ENCODE data around the gene HSD17B14. TPM values are rescaled to one million over a fixed set of nuclear protein-coding genes. Genes with fewer than 3 reads are reported as not detected.

HSD17B14 gene
- total RNA-seq, 4 donors from 2014 or later = 3.5 to 15.1 (median 5.4) TPM

- WGBS, 2 donors (ENCODE audit: low coverage in 1 of 2) = 26% methylated on average over 17 of the region's 17 CpGs; no CpG with 5 or more reads in 1 of the 2 donors
- DNase-seq = peak; percentile 45
- TF ChIP-seq EP300 (IDR thresholded peaks at IDR 0.05; ENCODE audit: low read depth) = no peak
- TF ChIP-seq CTCF (IDR thresholded peaks at IDR 0.05) = peak in 1 of 5 experiments; percentile 17
- no peak for TF ChIP-seq POLR2A (IDR thresholded peaks at IDR 0.05)
- peak in 1 of 3 donors; percentile 12 for TF ChIP-seq POLR2AphosphoS5 (IDR thresholded peaks at IDR 0.05)
Observed at GRCh38 chr19:48874303-48875135, 38.2 kb upstream of the HSD17B14 start.

GRCh38 chr19:48873476-48874302, 37.4 kb upstream of the HSD17B14 start:
- peak overlapping the region; percentile 75 to 98 (median 88) for H3K4me3 ChIP-seq
- DNase-seq = no peak
- in situ Hi-C loops (cut with MboI; ENCODE audit: low pct_ligation_motif_present in 1 of 4, low pct_unique_long_range_greater_than_20kb in 1 of 4, low sequenced_read_pairs in 3 of 4) = loop anchor here in 2 of 4 donors (10.0 to 25.0 kb wide), 2 partner anchors 81 to 89 kb away; partner anchors contain the start of genes BAX (in 2 of the 2) and FTL (in 1 of the 2)
- intact Hi-C loops (cut with DNase I; ENCODE audit: low total_unique reads) = loop anchor here (10.0 kb wide), 1 partner anchor 91 kb away; the partner anchor contains the start of gene FTL
- WGBS, 2 donors (ENCODE audit: low coverage in 1 of 2) = 0 to 43% methylated on average over 1 to 14 of the region's 14 CpGs
- H3K27me3 ChIP-seq = no peaks in the 10 kb centered on the region
- H3K9me3 ChIP-seq = no peaks in the 10 kb centered on the region
- peaks cover 0 to 24% (median 3%) of the 10 kb centered on the region in 4 donors for H3K36me3 ChIP-seq
- H3K4me1 ChIP-seq = peaks cover 23 to 52% (median 38%) of the 10 kb centered on the region in 4 donors
- peak overlapping the region; percentile 100 for H3K27ac ChIP-seq
- TF ChIP-seq EP300 (IDR thresholded peaks at IDR 0.05; ENCODE audit: low read depth) (no peak), POLR2AphosphoS5 (IDR thresholded peaks at IDR 0.05) (no peak), CTCF (IDR thresholded peaks at IDR 0.05) (peak in 1 of 5 experiments; percentile 7)

More at GRCh38 chr19:48874303-48875135, 38.2 kb upstream of the HSD17B14 start:
- H3K4me3 ChIP-seq = peak overlapping the region; percentile 75 to 98 (median 88)
- intact Hi-C loops (cut with DNase I; ENCODE audit: low total_unique reads) = loop anchor here (10.0 kb wide), 1 partner anchor 90 kb away; the partner anchor contains the start of gene FTL
- no peaks in the 10 kb centered on the region for H3K9me3 ChIP-seq
- peak overlapping the region; percentile 100 for H3K27ac ChIP-seq
- in situ Hi-C loops (cut with MboI; ENCODE audit: low pct_ligation_motif_present in 1 of 4, low pct_unique_long_range_greater_than_20kb in 1 of 4, low sequenced_read_pairs in 3 of 4) = loop anchor here in 2 of 4 donors (10.0 to 25.0 kb wide), 2 partner anchors 80 to 88 kb away; partner anchors contain the start of genes BAX (in 2 of the 2) and FTL (in 1 of the 2)
- H3K36me3 ChIP-seq = peaks cover 0 to 28% (median 3%) of the 10 kb centered on the region in 4 donors
- H3K27me3 ChIP-seq = no peaks in the 10 kb centered on the region
- H3K4me1 ChIP-seq = peaks cover 23 to 48% (median 36%) of the 10 kb centered on the region in 4 donors

GRCh38 chr19:48872884-48873475, 36.7 kb upstream of the HSD17B14 start:
- peaks cover 23 to 54% (median 42%) of the 10 kb centered on the region in 4 donors for H3K4me1 ChIP-seq
- H3K9me3 ChIP-seq = no peaks in the 10 kb centered on the region
- intact Hi-C loops (cut with DNase I; ENCODE audit: low total_unique reads) = loop anchor here (10.0 kb wide), 1 partner anchor 92 kb away; the partner anchor contains the start of gene FTL
- H3K36me3 ChIP-seq = peaks cover 0 to 24% (median 3%) of the 10 kb centered on the region in 4 donors
- peak overlapping the region; percentile 75 to 98 (median 88) for H3K4me3 ChIP-seq
- 0 to 3% methylated on average over 1 to 14 of the region's 14 CpGs for WGBS, 2 donors (ENCODE audit: low coverage in 1 of 2)
- TF ChIP-seq POLR2AphosphoS5 (IDR thresholded peaks at IDR 0.05) = peak; percentile 55 to 74 (median 71)
- peak in 2 of 5 experiments; percentile 50 to 56 for TF ChIP-seq CTCF (IDR thresholded peaks at IDR 0.05)
- TF ChIP-seq EP300 (IDR thresholded peaks at IDR 0.05; ENCODE audit: low read depth) = peak; percentile 79
- TF ChIP-seq POLR2A (IDR thresholded peaks at IDR 0.05) = no peak
- in situ Hi-C loops (cut with MboI; ENCODE audit: low pct_ligation_motif_present in 1 of 4, low pct_unique_long_range_greater_than_20kb in 1 of 4, low sequenced_read_pairs in 3 of 4) = loop anchor here in 2 of 4 donors (10.0 to 25.0 kb wide), 2 partner anchors 82 to 89 kb away; partner anchors contain the start of genes BAX (in 2 of the 2) and FTL (in 1 of the 2)
- H3K27me3 ChIP-seq = no peaks in the 10 kb centered on the region
- peak; percentile 90 for DNase-seq
- H3K27ac ChIP-seq = peak overlapping the region; percentile 100

Measured in transverse colon (tissue), 4 donors.